Hypothalamus (tissue), 51 donors: ENCODE results near the gene IRAK4.

Source experiments
- DNase-seq, 51 donors: peaks; one replicate each; lab custom pipeline; 2025; lab: John Stamatoyannopoulos, UW

The IRAK4 gene

DNA sequence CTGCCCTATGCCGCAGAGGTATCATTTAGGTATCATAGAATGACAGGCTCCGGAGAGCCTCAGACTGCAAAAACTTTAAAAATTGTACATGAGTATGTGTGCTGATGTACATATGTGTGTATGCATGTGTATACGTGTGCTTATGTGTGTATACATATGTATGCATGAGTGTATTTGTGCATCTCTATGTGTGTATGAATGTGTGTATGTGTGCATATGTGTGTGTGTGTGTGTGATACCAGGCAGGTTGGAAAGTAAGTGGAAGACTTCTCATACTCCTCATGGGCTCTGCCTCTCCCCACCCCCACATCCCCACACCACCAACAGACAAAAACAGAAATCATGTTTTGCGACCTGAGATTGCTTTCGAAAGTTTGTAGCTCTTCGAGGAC lies 76.5 kb downstream of the IRAK4 start:
- DNase-seq, result peak in 1 of 51 donors; percentile 50

DNA sequence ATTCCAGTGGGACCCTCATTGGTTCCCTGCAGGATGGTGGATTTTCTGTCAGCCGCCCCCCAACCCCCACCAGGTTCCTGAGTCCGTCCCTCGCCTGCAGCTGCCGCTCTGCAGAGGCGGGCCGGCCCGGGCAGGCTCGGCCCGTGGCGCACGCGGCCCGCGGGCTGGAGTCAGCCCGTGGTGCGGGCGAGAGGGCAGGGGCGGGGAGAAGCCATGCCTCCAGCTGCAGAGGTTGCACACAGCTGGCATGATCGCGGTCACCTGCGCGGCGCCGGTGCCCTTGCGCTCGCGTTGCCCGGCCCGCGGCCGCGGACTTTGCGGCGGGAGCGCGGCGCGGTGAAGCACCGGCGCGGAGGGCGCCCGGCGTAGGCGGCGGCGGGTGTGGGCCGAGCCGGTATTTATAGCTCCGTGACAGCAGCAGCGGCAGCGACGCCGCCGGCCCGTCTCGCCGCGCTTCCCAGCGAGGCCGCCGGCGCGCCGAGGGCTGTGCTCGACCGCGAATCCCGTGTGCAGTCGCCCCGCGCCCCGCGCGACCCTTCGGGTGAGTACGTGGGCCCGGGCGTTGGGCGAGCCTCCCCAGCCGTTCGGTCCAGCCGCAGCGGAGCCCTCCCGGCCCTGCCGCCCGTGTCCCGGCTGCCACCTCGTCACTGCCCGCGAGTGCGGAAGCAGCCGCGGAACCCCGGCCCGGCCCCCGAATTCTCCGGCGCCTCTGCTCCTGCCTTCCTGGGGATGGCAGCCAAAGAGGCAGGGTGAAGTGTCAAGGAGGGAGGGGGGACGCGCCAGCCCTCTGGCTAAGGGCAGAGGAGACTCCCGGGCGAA lies 77.1 kb downstream of the IRAK4 start, which contains the start of gene TMEM117:
Gene TMEM117, plus strand, starts transcription at position 426 of the 819 bp plus-strand sequence.
- peak in 49 of 51 donors; percentile 10 to 78 (median 50) for DNase-seq

DNA sequence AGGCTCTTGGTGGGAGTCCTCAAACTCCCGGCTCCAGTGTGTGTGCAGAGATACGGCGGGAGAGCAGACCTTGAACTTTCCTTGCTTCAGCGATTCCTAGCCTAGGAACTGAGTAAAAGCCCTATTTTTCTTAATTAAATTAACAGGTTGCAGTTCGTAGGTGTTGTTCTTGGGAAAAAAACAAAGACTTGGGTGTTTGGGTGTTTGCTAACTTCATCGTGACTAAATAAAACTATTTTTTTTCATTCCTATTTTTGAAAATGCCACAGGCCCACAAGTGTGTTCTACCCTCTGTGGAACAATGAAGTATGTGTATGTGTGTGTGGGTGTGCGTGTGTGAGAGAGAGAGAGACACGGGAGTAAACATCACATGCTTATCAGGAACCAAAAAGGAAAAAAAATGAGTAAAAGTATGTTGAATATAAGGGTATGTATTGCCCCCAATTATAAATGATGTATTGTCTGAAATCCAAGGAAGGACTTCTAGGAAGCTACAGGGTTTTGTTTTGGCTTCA lies 77.8 kb downstream of the IRAK4 start:
- peak in 8 of 51 donors; percentile 1 to 71 (median 12) for DNase-seq
